ENCODE data around the gene ELAC2. TPM values are rescaled to one million over a fixed set of nuclear protein-coding genes. Genes with fewer than 3 reads are reported as not detected.

Gene ELAC2
- total RNA-seq, 1 experiment from 2014 or later, result 38.9 TPM

DNA sequence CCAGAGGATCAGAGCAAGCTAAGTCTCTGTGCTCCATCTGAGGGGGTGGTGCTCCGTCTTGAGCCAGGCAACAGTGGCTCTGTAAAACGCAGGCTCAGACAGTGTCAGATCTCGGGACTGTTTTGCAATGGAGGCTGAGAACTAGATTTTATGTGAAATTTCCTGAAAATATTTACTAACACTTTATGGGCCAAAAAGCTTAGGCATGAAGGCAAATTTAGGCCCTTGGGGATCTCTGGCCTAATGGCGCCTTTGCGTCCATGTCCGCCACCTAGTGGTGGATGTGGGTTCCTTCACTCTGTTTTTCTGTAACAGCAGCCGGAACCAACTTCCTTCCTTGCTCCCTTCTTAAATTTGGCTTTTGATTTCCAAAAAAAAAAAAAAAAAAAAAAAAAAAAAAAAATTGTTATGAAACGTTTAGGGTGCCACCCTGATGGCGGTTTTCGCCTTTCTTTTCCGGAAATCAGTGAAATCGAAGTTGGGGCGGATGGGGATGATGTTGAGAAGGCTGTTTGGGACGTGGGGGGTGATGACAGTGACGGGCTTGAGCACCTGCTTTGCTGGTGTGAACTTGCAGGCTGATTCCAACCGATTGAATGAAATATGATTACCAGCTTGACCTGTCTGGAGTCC lies 14.0 kb upstream of the ELAC2 start:
- TF ChIP-seq, protein P1, sequence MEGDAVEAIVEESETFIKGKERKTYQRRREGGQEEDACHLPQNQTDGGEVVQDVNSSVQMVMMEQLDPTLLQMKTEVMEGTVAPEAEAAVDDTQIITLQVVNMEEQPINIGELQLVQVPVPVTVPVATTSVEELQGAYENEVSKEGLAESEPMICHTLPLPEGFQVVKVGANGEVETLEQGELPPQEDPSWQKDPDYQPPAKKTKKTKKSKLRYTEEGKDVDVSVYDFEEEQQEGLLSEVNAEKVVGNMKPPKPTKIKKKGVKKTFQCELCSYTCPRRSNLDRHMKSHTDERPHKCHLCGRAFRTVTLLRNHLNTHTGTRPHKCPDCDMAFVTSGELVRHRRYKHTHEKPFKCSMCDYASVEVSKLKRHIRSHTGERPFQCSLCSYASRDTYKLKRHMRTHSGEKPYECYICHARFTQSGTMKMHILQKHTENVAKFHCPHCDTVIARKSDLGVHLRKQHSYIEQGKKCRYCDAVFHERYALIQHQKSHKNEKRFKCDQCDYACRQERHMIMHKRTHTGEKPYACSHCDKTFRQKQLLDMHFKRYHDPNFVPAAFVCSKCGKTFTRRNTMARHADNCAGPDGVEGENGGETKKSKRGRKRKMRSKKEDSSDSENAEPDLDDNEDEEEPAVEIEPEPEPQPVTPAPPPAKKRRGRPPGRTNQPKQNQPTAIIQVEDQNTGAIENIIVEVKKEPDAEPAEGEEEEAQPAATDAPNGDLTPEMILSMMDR (IDR thresholded peaks at IDR 0.05; ENCODE audit: insufficient read depth in 1 of 2, low read depth in 1 of 2, low read length in 1 of 2, severe bottlenecking in 1 of 2, unreplicated experiment in 1 of 2), result peak; percentile 29 to 39
- Histone ChIP-seq H3K9me3 (no peaks in the 10 kb centered on the region), H3K4me3 (ENCODE audit: low read depth, low read length) (no peak overlapping the region), H3K4me1 (no peaks in the 10 kb centered on the region), H3K36me3 (ENCODE audit: control insufficient read depth, insufficient read depth, low read length) (no peaks in the 10 kb centered on the region), H3K27me3 (replicated peaks; ENCODE audit: control insufficient read depth, insufficient read depth, low read length) (no peaks in the 10 kb centered on the region)
- Mint-ChIP-seq H3K9me3 (ENCODE audit: unreplicated experiment) (peaks cover 19% of the 10 kb centered on the region), H3K4me1 (ENCODE audit: low read depth, unreplicated experiment) (no peaks in the 10 kb centered on the region), H3K27ac (ENCODE audit: unreplicated experiment) (no peak overlapping the region), H3K36me3 (ENCODE audit: insufficient read depth, unreplicated experiment) (no peaks in the 10 kb centered on the region), H3K27me3 (ENCODE audit: insufficient read depth, unreplicated experiment) (no peaks in the 10 kb centered on the region), H3K4me3 (ENCODE audit: unreplicated experiment) (no peak overlapping the region)
- no TSS peak for BruUV-seq (replicated peaks)
- DNase-seq, result peak in 1 of 2 experiments; percentile 13
- POLR2A ChIA-PET, result no interaction called here
- intact Hi-C loops (cut with micrococcal nuclease; ENCODE audit: unreplicated experiment), result loop anchor here (5.0 to 10.0 kb wide), 2 partner anchors 303 to 560 kb away; no protein-coding TSS in a partner anchor
- CTCF ChIA-PET, result no interaction called here

DNA sequence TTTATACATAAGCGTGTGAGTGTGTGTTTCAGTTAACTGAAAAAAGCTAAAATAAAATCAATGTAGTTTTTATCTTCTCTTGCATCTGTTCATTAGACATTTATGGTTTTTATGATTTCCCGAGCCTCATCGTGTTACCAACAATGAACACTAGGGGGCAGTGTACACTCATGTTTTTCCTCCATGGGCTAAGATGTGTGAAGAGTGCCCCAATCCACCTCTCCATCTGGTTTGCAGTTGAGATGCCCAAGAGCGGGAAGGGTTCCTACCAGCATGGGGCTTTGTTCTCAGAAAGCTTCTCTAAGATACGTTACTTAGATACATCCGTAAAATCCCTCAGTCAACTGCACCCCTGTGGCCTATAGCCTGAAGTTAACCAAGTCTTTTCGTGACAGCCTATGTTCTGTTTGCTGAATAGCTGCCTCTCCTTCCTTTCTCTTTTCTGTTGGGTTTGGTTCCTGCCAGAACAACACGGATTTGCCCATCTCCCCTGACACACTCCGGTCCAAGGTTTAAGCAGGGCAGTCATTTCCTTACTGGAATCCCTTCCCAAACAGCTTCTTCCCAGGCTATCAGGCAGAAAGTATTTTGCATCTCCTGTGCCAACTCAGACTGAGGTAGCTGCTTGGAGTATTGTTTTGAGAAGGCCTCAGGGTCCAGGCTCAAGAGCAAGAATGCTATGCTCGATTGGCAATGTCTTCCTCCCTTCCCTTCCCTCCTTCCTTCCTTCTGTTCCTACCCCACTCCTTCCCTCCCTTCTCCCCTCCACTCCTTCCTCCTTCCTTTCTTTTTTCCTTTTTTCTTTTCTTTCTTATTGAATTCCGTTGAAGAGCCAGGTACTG lies 12.9 kb upstream of the ELAC2 start:
- H3K4me1 Mint-ChIP-seq (ENCODE audit: low read depth, unreplicated experiment), result no peaks in the 10 kb centered on the region
- intact Hi-C loops (cut with micrococcal nuclease; ENCODE audit: unreplicated experiment), result loop anchor here (5.0 to 10.0 kb wide), 2 partner anchors 304 to 562 kb away; no protein-coding TSS in a partner anchor
- TF ChIP-seq, protein P1 (IDR thresholded peaks at IDR 0.05; ENCODE audit: insufficient read depth in 1 of 2, low read depth in 1 of 2, low read length in 1 of 2, severe bottlenecking in 1 of 2, unreplicated experiment in 1 of 2), result peak; percentile 28 to 49

DNA sequence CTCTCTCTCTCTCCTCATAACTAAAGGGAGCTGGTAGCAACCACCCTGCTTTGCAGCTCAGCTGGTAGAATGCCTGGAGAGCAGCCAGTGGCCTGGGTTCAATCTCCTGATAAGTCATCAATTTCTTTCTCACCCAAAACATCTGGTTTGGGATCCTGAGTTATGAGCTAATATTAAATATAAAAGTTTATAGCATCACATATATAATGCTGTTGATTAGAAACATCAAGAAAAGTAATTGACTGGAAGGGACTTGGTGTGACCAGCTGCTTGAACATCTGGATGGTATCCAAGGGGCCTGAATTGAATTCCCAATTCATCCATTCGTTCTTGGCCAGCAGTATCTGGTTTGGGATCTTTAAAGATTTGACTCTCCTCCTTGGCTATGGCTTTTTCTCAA lies 12.2 kb upstream of the ELAC2 start:
- Mint-ChIP-seq H3K36me3 (ENCODE audit: insufficient read depth, unreplicated experiment) (no peaks in the 10 kb centered on the region), H3K27me3 (ENCODE audit: insufficient read depth, unreplicated experiment) (no peaks in the 10 kb centered on the region), H3K4me3 (ENCODE audit: unreplicated experiment) (no peak overlapping the region), H3K27ac (ENCODE audit: unreplicated experiment) (no peak overlapping the region), H3K9me3 (ENCODE audit: unreplicated experiment) (peaks cover 11% of the 10 kb centered on the region), H3K4me1 (ENCODE audit: low read depth, unreplicated experiment) (no peaks in the 10 kb centered on the region)
- Histone ChIP-seq H3K27me3 (replicated peaks; ENCODE audit: control insufficient read depth, insufficient read depth, low read length) (no peaks in the 10 kb centered on the region), H3K36me3 (ENCODE audit: control insufficient read depth, insufficient read depth, low read length) (no peaks in the 10 kb centered on the region), H3K4me1 (no peaks in the 10 kb centered on the region), H3K9me3 (no peaks in the 10 kb centered on the region), H3K4me3 (ENCODE audit: low read depth, low read length) (no peak overlapping the region)
- intact Hi-C loops (cut with micrococcal nuclease; ENCODE audit: unreplicated experiment), result loop anchor here (5.0 to 10.0 kb wide), 2 partner anchors 305 to 562 kb away; no protein-coding TSS in a partner anchor
- no peak for DNase-seq
- no TSS peak for BruUV-seq (replicated peaks)
- CTCF ChIA-PET, result interaction anchor here (1.0 to 1.4 kb wide), 2 partner anchors 12 to 267 kb away, joined by 3 to 5 read pairs; partner anchors contain the start of gene ELAC2
- POLR2A ChIA-PET, result no interaction called here
- TF ChIP-seq, protein P1 (IDR thresholded peaks at IDR 0.05; ENCODE audit: insufficient read depth in 1 of 2, low read depth in 1 of 2, low read length in 1 of 2, severe bottlenecking in 1 of 2, unreplicated experiment in 1 of 2), result no peak

More for the DNA sequence above, 12.9 kb upstream of the ELAC2 start:
- BruUV-seq (replicated peaks), result no TSS peak
- Histone ChIP-seq H3K9me3 (no peaks in the 10 kb centered on the region), H3K36me3 (ENCODE audit: control insufficient read depth, insufficient read depth, low read length) (no peaks in the 10 kb centered on the region), H3K4me3 (ENCODE audit: low read depth, low read length) (no peak overlapping the region), H3K4me1 (no peaks in the 10 kb centered on the region), H3K27me3 (replicated peaks; ENCODE audit: control insufficient read depth, insufficient read depth, low read length) (no peaks in the 10 kb centered on the region)
- H3K27me3 Mint-ChIP-seq (ENCODE audit: insufficient read depth, unreplicated experiment), result no peaks in the 10 kb centered on the region
- peak in 1 of 2 experiments; percentile 50 for DNase-seq
- no peak overlapping the region for H3K4me3 Mint-ChIP-seq (ENCODE audit: unreplicated experiment)
- POLR2A ChIA-PET, result no interaction called here
- peaks cover 17% of the 10 kb centered on the region for H3K9me3 Mint-ChIP-seq (ENCODE audit: unreplicated experiment)
- no peaks in the 10 kb centered on the region for H3K36me3 Mint-ChIP-seq (ENCODE audit: insufficient read depth, unreplicated experiment)
- no peak overlapping the region for H3K27ac Mint-ChIP-seq (ENCODE audit: unreplicated experiment)
- CTCF ChIA-PET, result interaction anchor here (1.0 to 1.4 kb wide), 2 partner anchors 13 to 266 kb away, joined by 3 to 5 read pairs; partner anchors contain the start of gene ELAC2

Data from Caco-2 (cell line).